ENCODE results near the gene LSM8. TPM values are rescaled to one million over a fixed set of nuclear protein-coding genes. Genes with fewer than 3 reads are reported as not detected.
"Not testable (repeated sequence)": the region's sequence is repeated elsewhere in the genome, so short reads cannot be mapped to it uniquely, and the experiment has no call there.

Gene LSM8
- total and polyA plus RNA-seq, 3 donors from 2014 or later, result 34.9 to 62.5 (median 37.6) TPM

DNA sequence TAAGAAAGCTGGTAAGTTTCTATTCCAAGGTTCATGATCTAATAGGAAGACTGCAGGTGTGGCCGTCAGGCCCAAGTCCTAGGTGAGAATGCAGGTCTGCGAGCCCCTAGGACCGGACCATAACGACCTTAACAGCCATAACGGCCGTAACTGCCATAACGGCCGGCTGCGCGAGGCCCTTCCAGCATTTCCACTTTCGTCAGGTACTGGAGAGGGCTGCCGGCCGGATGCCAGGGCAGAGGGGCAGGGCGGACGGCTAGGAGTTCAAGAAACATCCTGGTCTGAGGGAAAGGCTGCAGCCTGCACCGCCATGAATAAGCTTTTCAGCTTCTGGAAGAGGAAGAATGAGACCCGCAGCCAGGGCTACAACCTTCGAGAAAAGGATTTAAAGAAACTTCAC is 40.6 kb downstream of the LSM8 start, which contains the start of gene ANKRD7:
Gene ANKRD7, plus strand, starts transcription at position 184 of the 400 bp plus-strand sequence. Its CDS starts 127 bp downstream, at position 311.
- 67 to 84% methylated on average over 12 to 18 of the region's 18 CpGs for WGBS, 2 donors
- intact Hi-C loops (cut with DNase I; ENCODE audit: low total_unique reads), result no loop called here
- Histone ChIP-seq H3K27ac (peak within 1 kb of the TSS; percentile 5 to 69), H3K9me3 (no peaks in the 10 kb centered on the region), H3K27me3 (no peaks in the 10 kb centered on the region), H3K36me3 (ENCODE audit: low read depth, missing control alignments) (no peaks in the 10 kb centered on the region), H3K4me1 (no peaks in the 10 kb centered on the region), H3K4me3 (peak within 1 kb of the TSS; percentile 15 to 24)
- TF ChIP-seq POLR2A (IDR thresholded peaks at IDR 0.05), result no peak
- no peak for TF ChIP-seq CTCF (IDR thresholded peaks at IDR 0.05)
- DNase-seq, result peak; percentile 38

GRCh38 chr7:118232837-118233236 is 48.9 kb downstream of the LSM8 start:
- WGBS, 2 donors, result 89 to 95% methylated on average over 1 of the region's 1 CpG
- intact Hi-C loops (cut with DNase I; ENCODE audit: low total_unique reads), result no loop called here
- DNase-seq, result no peak
- H3K27ac ChIP-seq, result no peak overlapping the region
- no peak overlapping the region for H3K4me3 ChIP-seq
- no peaks in the 10 kb centered on the region for H3K4me1 ChIP-seq
- H3K36me3 ChIP-seq (ENCODE audit: low read depth, missing control alignments), result no peaks in the 10 kb centered on the region
- H3K9me3 ChIP-seq, result no peaks in the 10 kb centered on the region
- TF ChIP-seq CTCF (IDR thresholded peaks at IDR 0.05) (no peak), POLR2A (IDR thresholded peaks at IDR 0.05) (no peak)
- H3K27me3 ChIP-seq, result no peaks in the 10 kb centered on the region

GRCh38 chr7:118233799-118234198 is 49.8 kb downstream of the LSM8 start:
- H3K4me3 ChIP-seq, result no peak overlapping the region
- WGBS, 2 donors, result 79 to 82% methylated on average over 1 of the region's 1 CpG
- no peak overlapping the region for H3K27ac ChIP-seq
- TF ChIP-seq CTCF (IDR thresholded peaks at IDR 0.05), result no peak
- TF ChIP-seq POLR2A (IDR thresholded peaks at IDR 0.05), result no peak
- H3K36me3 ChIP-seq (ENCODE audit: low read depth, missing control alignments), result no peaks in the 10 kb centered on the region
- DNase-seq, result no peak
- no peaks in the 10 kb centered on the region for H3K9me3 ChIP-seq
- intact Hi-C loops (cut with DNase I; ENCODE audit: low total_unique reads), result no loop called here
- no peaks in the 10 kb centered on the region for H3K4me1 ChIP-seq
- H3K27me3 ChIP-seq, result no peaks in the 10 kb centered on the region

DNA sequence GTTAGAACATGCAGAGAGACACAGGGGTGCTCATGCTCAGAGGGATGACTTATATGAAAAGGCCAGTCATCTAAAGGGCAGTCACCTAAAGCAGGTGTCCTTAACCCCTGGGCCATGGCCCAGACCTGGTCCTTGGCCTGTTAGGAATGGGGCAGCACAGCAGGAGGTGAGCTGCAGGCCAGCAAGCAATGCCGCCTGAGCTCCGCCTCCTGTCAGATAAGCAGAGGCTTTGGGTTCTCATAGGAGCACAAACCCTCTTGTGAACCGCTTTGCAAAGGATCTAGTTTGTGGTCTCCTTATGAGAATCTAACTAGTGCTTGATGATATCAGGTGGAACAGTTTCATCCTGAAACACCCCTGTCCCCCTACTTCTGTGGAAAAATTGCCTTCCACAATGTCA is 55.0 kb downstream of the LSM8 start:
- Histone ChIP-seq H3K4me1 (no peaks in the 10 kb centered on the region), H3K36me3 (ENCODE audit: low read depth, missing control alignments) (no peaks in the 10 kb centered on the region), H3K4me3 (no peak overlapping the region), H3K27me3 (no peaks in the 10 kb centered on the region), H3K27ac (no peak overlapping the region), H3K9me3 (no peaks in the 10 kb centered on the region)
- no peak for DNase-seq
- intact Hi-C loops (cut with DNase I; ENCODE audit: low total_unique reads), result no loop called here
- WGBS, 2 donors, result 89 to 94% methylated on average over 3 of the region's 3 CpGs
- TF ChIP-seq POLR2A (IDR thresholded peaks at IDR 0.05), result no peak
- TF ChIP-seq CTCF (IDR thresholded peaks at IDR 0.05), result no peak

DNA sequence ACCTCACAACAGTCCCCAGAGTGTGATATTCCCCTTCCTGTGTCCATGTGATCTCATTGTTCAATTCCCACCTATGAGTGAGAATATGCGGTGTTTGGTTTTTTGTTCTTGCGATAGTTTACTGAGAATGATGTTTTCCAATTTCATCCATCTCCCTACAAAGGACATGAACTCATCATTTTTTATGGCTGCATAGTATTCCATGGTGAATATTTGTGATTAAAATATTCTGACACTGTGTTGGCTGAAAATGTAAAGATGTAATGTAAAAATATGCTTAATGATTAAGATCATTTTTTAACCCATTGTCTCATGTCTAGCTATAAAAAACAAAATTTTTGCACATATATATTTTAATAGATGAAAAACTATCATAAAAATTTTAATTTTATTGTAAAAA is 56.4 kb downstream of the LSM8 start:
- H3K4me1 ChIP-seq; H3K9me3 ChIP-seq; DNase-seq; H3K27me3 ChIP-seq; H3K27ac ChIP-seq; H3K4me3 ChIP-seq; intact Hi-C loops (cut with DNase I; ENCODE audit: low total_unique reads); H3K36me3 ChIP-seq (ENCODE audit: low read depth, missing control alignments): not testable (repeated sequence)
- WGBS, 2 donors, result 95 to 98% methylated on average over 2 of the region's 2 CpGs

Other genes starting within 250 kb of the LSM8 start
- 100 to 1,000 TPM; 503 to 598 TPM for gene ANKRD7, start 40.5 kb downstream of the LSM8 start, total RNA-seq
- 1,292 TPM for gene ANKRD7, start 40.5 kb downstream of the LSM8 start, polyA plus RNA-seq (ENCODE audit: insufficient read depth, low read depth, low replicate concordance)

Data from testis (tissue), 3 donors.